ENCODE data around the gene FCAMR.

Gene FCAMR

GRCh38 chr1:206963119-206963712, 7.0 kb downstream of the FCAMR start:
- DNase-seq (ENCODE audit: low spot score) = no peak
- no peak overlapping the region for H3K27ac ChIP-seq
- no peak for TF ChIP-seq CTCF (conservative IDR thresholded peaks at IDR 0.05; ENCODE audit: low read depth)
- POLR2A ChIA-PET (ENCODE audit: low non-redundant PET) = no interaction called here
- CTCF ChIA-PET = no interaction called here

GRCh38 chr1:206962272-206962671, 8.0 kb downstream of the FCAMR start:
- ChIA-PET CTCF (interaction anchor here (1.4 to 1.6 kb wide), 2 partner anchors 16 to 236 kb away, joined by 3 to 5 read pairs; no protein-coding TSS in a partner anchor), POLR2A (ENCODE audit: low non-redundant PET) (no interaction called here)
- no peak for DNase-seq (ENCODE audit: low spot score)
- H3K27ac ChIP-seq = no peak overlapping the region
- no peak for TF ChIP-seq CTCF (conservative IDR thresholded peaks at IDR 0.05; ENCODE audit: low read depth)

- DNase-seq (ENCODE audit: low spot score) = peak; percentile 89
- TF ChIP-seq CTCF (conservative IDR thresholded peaks at IDR 0.05; ENCODE audit: low read depth) = no peak
- H3K27ac ChIP-seq = peak overlapping the region; percentile 54
- POLR2A ChIA-PET (ENCODE audit: low non-redundant PET) = no interaction called here
- CTCF ChIA-PET = interaction anchor here (1.0 to 1.6 kb wide), 3 partner anchors 11 to 235 kb away, joined by 3 to 5 read pairs (median 3); no protein-coding TSS in a partner anchor
These were observed 8.6 kb downstream of the FCAMR start for GRCh38 chr1:206961668-206962067.

GRCh38 chr1:206960676-206961386, 9.4 kb downstream of the FCAMR start:
- no peak for TF ChIP-seq CTCF (conservative IDR thresholded peaks at IDR 0.05; ENCODE audit: low read depth)
- no peak for DNase-seq (ENCODE audit: low spot score)
- H3K27ac ChIP-seq = no peak overlapping the region
- ChIA-PET POLR2A (ENCODE audit: low non-redundant PET) (no interaction called here), CTCF (interaction anchor here (1.0 to 1.6 kb wide), 3 partner anchors 11 to 235 kb away, joined by 3 to 5 read pairs (median 3); no protein-coding TSS in a partner anchor)

GRCh38 chr1:206958144-206958543, 12.1 kb downstream of the FCAMR start:
- no peak for TF ChIP-seq CTCF (conservative IDR thresholded peaks at IDR 0.05; ENCODE audit: low read depth)
- no peak for DNase-seq (ENCODE audit: low spot score)
- H3K27ac ChIP-seq = no peak overlapping the region
- CTCF ChIA-PET = no interaction called here
- POLR2A ChIA-PET (ENCODE audit: low non-redundant PET) = no interaction called here

GRCh38 chr1:206957639-206958038, 12.6 kb downstream of the FCAMR start:
- POLR2A ChIA-PET (ENCODE audit: low non-redundant PET) = no interaction called here
- no peak for TF ChIP-seq CTCF (conservative IDR thresholded peaks at IDR 0.05; ENCODE audit: low read depth)
- no peak overlapping the region for H3K27ac ChIP-seq
- DNase-seq (ENCODE audit: low spot score) = no peak
- CTCF ChIA-PET = no interaction called here

All from RWPE1 (cell line).